Medulla oblongata (tissue), 1 donor: Measurements from ENCODE around the gene FOLR2.

Experiments used
- DNase-seq: peaks from one replicate; pipeline ENCODE4 v3.0.0-alpha.2; 2015; ENCODE audit errors: extremely low spot score

FOLR2 gene

DNA sequence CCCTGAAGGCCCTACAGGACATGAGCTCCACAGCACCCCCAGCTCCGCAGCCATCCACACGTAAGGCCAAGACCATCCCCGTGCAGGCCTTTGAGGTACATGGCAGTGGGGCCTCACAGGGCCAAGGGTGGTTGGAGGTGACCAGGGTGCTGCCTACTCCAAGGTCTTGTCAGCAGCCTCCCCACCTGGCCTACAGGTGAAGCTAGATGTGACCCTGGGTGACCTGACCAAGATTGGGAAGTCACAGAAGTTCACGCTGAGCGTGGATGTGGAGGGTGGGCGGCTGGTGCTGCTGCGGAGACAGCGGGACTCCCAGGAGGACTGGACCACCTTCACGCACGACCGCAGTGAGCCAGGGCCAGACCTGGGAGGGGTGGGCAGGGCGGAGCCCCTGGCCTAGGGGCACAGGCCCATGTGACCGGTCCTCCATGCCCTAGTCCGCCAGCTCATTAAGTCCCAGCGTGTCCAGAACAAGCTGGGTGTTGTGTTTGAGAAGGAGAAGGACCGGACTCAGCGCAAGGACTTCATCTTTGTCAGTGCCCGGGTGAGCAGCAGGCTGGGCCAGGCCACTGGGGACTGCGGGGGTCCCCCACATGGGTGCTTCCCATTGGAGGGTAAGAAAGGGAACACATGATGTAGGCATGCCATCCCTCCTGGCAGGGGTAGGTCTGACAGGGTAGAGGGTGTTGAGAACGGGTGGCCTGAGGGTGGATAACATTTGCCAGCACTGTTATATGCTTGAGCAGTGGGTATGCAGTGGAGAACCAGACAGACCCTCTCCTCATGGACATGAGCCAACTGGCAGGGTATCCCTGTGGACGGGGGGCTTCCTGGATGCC, 13.6 kb downstream of the FOLR2 start:
- DNase-seq = no peak

GRCh38 chr11:72230764-72231365, 14.3 kb downstream of the FOLR2 start:
- DNase-seq = no peak

GRCh38 chr11:72231396-72232259, 15.0 kb downstream of the FOLR2 start:
- DNase-seq = no peak

- no peak for DNase-seq
Measured at GRCh38 chr11:72232260-72233055, 15.9 kb downstream of the FOLR2 start.

GRCh38 chr11:72233056-72233772, 16.6 kb downstream of the FOLR2 start:
- no peak for DNase-seq

DNA sequence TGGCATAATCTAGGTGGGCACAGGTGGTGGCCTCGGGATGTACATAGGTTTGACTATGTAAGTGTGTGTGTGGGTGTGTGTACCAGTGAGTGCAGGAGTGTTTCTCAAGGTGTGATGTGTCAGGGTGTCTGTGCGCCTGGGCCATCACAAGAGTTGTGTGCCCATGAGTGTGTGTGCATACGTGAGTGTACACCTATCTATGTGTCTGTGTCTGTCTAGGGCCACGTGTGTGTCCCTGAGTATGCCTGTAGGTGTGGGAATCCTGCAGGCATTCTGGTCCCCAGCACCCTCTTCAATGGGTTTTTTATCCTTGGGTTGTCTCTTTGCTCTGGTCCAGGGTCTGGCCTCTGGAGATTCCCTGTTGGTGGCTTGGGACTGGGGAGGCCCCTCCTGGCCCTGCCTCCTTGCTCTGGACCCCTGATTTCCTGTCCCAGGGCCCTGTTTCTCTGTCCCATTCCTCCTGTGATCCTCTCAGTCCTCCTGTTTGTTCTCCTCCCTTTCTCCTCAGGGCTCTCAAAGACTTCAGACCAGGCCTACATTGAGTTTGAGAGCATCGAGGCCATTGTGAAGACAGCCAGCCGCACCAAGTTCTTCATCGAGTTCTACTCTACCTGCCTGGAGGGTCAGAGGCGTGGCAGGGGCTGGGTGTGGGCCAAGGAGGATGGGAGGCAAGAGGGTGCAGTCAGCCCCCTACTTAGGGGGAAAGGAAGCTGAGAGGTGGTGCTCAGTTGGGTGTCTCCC, 17.3 kb downstream of the FOLR2 start:
- no peak for DNase-seq

- no peak for DNase-seq
Measured at GRCh38 chr11:72234514-72234830, 17.9 kb downstream of the FOLR2 start.

GRCh38 chr11:72234920-72235319, 18.3 kb downstream of the FOLR2 start:
- no peak for DNase-seq

- DNase-seq = no peak
Measured at GRCh38 chr11:72235351-72236057, 18.9 kb downstream of the FOLR2 start.

- DNase-seq = no peak
Measured at GRCh38 chr11:72236083-72236697, 19.6 kb downstream of the FOLR2 start.

DNA sequence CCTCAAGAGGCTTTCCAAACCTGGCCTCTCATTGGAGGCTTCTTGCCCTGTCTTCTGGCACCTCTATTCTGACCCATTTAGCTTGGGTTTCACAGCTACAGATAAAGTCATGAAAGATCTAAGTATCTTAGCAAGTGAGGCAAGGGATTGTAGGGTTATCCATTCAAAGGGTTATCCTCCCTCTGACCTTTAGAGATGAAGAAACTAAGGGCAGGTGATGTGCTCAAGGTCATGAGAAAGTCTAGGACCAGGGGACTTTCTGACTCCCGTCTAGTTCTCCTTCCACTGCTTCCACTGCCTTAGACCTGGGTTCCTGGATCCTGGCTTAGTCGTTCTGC, 20.1 kb downstream of the FOLR2 start:
- no peak for DNase-seq

DNA sequence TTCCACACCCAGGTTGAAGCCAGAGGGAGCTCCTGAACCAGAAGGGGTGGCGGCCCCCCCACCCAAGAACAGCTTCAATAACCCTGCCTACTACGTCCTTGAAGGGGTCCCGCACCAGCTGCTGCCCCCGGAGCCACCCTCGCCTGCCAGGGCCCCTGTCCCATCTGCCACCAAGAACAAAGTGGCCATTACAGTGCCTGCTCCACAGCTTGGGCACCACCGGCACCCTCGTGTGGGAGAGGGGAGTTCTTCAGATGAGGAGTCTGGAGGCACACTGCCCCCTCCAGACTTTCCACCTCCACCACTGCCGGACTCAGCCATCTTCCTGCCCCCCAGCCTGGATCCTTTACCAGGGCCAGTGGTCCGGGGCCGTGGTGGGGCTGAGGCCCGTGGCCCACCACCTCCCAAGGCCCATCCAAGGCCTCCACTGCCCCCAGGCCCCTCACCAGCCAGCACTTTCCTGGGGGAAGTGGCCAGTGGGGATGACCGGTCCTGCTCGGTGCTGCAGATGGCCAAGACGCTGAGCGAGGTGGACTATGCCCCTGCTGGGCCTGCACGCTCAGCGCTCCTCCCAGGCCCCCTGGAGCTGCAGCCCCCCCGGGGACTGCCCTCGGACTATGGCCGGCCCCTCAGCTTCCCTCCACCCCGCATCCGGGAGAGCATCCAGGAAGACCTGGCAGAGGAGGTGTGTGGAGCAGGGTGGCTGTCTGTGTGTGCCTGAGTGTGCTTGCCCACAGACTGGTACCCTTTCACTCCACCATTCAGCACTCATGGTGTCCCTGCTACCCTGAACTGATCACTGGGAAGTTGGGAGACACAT, 20.7 kb downstream of the FOLR2 start:
- no peak for DNase-seq

- DNase-seq = peak; percentile 54
Measured at GRCh38 chr11:72238040-72238450, 21.5 kb downstream of the FOLR2 start.

DNA sequence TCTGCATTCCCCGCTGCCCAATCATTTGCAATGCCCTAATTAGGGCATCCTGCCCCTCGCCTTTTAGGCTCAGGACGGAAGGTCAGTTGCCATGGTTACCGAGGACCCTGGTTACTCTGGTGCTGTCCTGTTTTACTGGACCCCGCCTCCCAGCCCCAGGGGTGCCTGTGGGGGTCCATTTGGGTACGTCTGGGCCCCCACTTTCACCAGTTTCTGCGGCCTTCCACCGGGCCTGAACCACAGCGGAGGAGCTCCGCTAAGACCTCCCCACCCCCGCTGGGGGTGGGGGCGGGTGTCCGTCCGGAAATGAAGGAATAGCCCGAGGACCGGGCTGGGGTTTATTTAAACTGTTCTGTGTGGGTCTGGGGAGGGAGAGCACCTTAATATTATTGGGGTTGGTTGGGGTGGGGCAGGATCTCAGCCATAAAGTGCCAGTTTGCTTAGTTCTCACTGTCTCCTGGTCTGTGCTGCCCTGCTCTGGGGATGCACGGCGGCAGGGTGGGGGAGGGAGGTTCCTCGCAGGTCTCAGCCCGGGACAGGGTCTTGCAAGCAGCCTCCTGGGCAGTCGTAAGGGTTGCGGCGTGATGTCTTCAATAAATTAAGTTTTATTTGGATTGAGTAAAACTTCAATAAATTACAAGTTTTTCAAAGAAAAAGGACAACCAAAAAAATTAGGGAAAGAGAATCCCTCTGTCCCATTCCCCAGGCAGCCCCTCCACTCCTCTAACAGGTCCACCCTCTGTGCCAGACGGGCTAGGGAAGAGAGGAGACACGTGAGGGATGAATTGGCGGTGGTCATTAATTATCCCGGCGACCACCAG, 22.1 kb downstream of the FOLR2 start:
- DNase-seq = no peak

GRCh38 chr11:72239313-72239848, 22.8 kb downstream of the FOLR2 start:
- no peak for DNase-seq

DNA sequence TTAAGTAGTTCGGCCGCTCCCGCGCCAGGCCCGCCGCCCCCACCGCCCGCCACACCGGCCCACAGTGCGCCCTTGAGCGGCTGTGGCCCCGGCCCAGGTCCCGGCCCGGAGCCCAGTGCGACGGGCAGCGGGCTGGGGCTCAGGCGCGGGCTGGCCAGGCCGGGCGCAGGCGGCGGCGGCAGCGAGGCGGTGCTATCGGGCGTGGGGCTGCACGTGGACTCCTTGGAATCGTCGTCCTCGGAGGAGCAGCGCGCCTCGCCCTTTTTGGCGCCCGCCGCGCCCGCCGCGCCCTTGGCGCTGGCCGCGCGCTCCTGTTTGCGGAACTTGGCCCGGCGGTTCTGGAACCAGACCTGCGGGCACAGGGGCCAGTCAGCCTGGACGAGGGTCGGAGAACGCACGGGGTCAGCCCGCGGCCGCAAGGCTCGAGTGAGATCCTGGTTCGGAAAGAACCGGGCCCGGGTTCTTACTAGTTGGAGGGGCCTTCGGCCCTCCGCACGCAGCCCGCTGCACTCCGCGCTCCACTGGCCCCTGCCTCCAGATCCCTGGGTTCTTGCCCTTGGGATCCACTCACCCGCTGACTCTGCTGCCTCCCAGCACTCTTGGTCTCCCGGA, 23.4 kb downstream of the FOLR2 start:
- no peak for DNase-seq
